PC-3 (cell line): Measurements from ENCODE around the gene PARP1. TPM values are rescaled to one million over a fixed set of nuclear protein-coding genes. Genes with fewer than 3 reads are reported as not detected.

Experiments
- ATAC-seq: fragments of 200-7000 bp; cut with Tn5 transposase; 2 replicates; pipeline ENCODE4 v1.9.1; 2020; ENCODE audit warnings: mild to moderate bottlenecking, moderate library complexity
- BruUV-seq: library from RNA; stranded (reverse); fragments of 400-500 nt; replicated peaks from 2 replicates; lab custom pipeline; 2021; lab: Mats Ljungman, UMichigan
- CTCF ChIA-PET: fragments of 300-600 bp; sonication (Branson Sonifier 250); formaldehyde crosslinking; loops from one replicate; lab custom pipeline; 2022; ENCODE audit warnings: antibody characterized with exemption; lab: Charles Lee
- POLR2A ChIA-PET: fragments of 300-600 bp; sonication (Branson Sonifier 250); formaldehyde crosslinking; loops from one replicate; lab custom pipeline; 2022; ENCODE audit warnings: antibody characterized with exemption; ENCODE audit not compliant: unreplicated experiment; lab: Charles Lee
- DNase-seq: peaks from one replicate; pipeline ENCODE4 v3.0.0-alpha.2; 2015
- H2AFZ ChIP-seq: fragments of 300-600 bp; sonication (generic); 2 replicates; pipeline ENCODE4 v1.6.0; 2016; ENCODE audit warnings: antibody characterized with exemption, low read length
- H3F3A ChIP-seq: fragments of 300-600 bp; sonication (generic); one replicate; pipeline ENCODE4 v1.6.0; 2017; ENCODE audit warnings: antibody characterized with exemption, low read length, control low read depth, mild to moderate bottlenecking; ENCODE audit not compliant: unreplicated experiment
- H3K27ac ChIP-seq: fragments of 300-600 bp; sonication (generic); 2 replicates; pipeline ENCODE4 v1.5.1; 2016; ENCODE audit warnings: mild to moderate bottlenecking, low read length
- H3K27me3 ChIP-seq: fragments of 300-600 bp; sonication (generic); 2 replicates; pipeline ENCODE4 v1.6.1; 2016; ENCODE audit warnings: low read length, mixed read lengths
- H3K36me3 ChIP-seq: fragments of 300-600 bp; sonication (generic); 2 replicates; pipeline ENCODE4 v1.6.1; 2016; ENCODE audit warnings: low read depth, mixed run types, low read length, mixed read lengths
- H3K4me1 ChIP-seq: fragments of 300-600 bp; sonication (generic); 2 replicates; pipeline ENCODE4 v1.5.1; 2016; ENCODE audit warnings: low read length; ENCODE audit not compliant: insufficient read depth
- H3K4me2 ChIP-seq: fragments of 300-600 bp; sonication (generic); 2 replicates; pipeline ENCODE4 v1.6.0; 2016; ENCODE audit warnings: low read length
- H3K4me3 ChIP-seq: fragments of 300-600 bp; sonication (generic); 2 replicates; pipeline ENCODE4 v1.5.1; 2016; ENCODE audit warnings: mild to moderate bottlenecking, low read length, mixed read lengths
- H3K79me2 ChIP-seq: fragments of 300-600 bp; sonication (generic); 2 replicates; pipeline ENCODE4 v1.6.1; 2017; ENCODE audit warnings: low read length, mixed read lengths
- H3K9ac ChIP-seq: fragments of 300-600 bp; sonication (generic); 2 replicates; pipeline ENCODE4 v1.6.0; 2016; ENCODE audit warnings: mild to moderate bottlenecking, low read length
- H3K9me2 ChIP-seq: fragments of 300-600 bp; sonication (generic); replicated peaks from 2 replicates; pipeline ENCODE4 v1.6.1; 2016; ENCODE audit warnings: mixed run types, low read length, mixed read lengths
- H3K9me3 ChIP-seq: fragments of 300-600 bp; sonication (generic); 2 replicates; pipeline ENCODE4 v1.6.1; 2016; ENCODE audit warnings: low read length, mixed read lengths
- H4K20me1 ChIP-seq: fragments of 300-600 bp; sonication (generic); 2 replicates; pipeline ENCODE4 v1.6.1; 2016; ENCODE audit warnings: low read length, mixed read lengths
- EZH2 ChIP-seq: fragments of 300-600 bp; sonication (generic); IDR thresholded peaks from one replicate; pipeline ENCODE4 v1.6.1; 2017; ENCODE audit warnings: antibody characterized with exemption, mild to moderate bottlenecking, low read length; ENCODE audit not compliant: unreplicated experiment
- EZH2phosphoT487 ChIP-seq: fragments of 300-600 bp; sonication (generic); IDR thresholded peaks from 2 replicates; pipeline ENCODE4 v1.6.1; 2018; ENCODE audit warnings: mild to moderate bottlenecking, antibody characterized with exemption, low read length, borderline replicate concordance
- intact Hi-C: fragments of 100-400 bp; cut with micrococcal nuclease; formaldehyde crosslinking; loops from 2 replicates; pipeline ENCODE4 v1.9.0; 2023
- total RNA-seq: library from RNA; depleted of rRNA; stranded (reverse); fragments of >200 nt; gene quantifications from 2 replicates; pipeline ENCODE4 v1.2.3, GENCODE V29; 2014
- TF ChIP-seq, protein P1 (sequence below): fragments of 300-600 bp; sonication (generic); conservative IDR thresholded peaks from 2 replicates; pipeline ENCODE4 v1.5.1; 2017; ENCODE audit warnings: antibody characterized with exemption, low read depth, mild to moderate bottlenecking, low read length

PARP1 gene
- total RNA-seq, 1 experiment from 2014 or later: 538 TPM

DNA sequence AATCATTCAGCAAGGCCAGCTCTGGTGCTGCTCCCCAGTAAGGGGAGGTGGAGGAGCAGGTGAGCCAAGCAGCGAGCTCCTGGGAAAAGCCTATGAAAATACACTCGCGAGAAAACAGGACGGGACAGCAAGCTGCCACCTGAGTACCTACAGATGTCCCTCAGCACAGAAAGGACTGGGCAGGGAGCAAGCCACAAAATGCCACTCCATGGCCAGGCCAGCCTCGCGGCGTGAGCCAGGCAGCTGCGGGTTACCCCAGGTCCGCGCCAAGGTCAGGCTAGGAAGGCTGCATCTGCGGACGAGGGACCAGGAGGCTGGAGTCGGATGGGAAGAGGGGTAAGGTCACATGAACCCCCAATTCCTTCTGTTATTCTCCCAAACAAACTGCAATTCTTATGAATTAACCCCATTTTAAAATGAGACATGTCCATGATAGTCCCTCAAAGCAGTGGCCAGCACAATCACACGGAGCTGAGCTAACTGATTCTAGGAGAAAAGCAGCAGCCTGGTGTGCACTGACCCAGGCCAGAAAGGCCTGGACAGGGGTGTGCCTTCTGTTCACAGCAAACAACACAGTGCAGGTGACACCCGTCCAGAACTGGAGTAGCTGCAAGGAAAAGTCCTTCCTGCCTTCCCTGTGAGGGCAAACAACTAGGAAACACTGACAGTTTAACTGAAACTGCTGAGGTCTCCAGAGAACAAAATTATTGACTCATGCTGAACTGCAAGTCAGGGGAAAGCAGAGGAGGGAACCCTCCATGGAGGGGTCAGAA lies 26.5 kb downstream of the PARP1 start:
- Histone ChIP-seq H3K9me2 (no peaks in the 10 kb centered on the region), H2AFZ (no peak overlapping the region), H3K9me3 (no peaks in the 10 kb centered on the region), H3K4me3 (no peak overlapping the region), H3F3A (no peaks in the 10 kb centered on the region), H3K27ac (no peak overlapping the region), H3K9ac (no peak overlapping the region), H4K20me1 (no peaks in the 10 kb centered on the region), H3K79me2 (no peaks in the 10 kb centered on the region), H3K27me3 (no peaks in the 10 kb centered on the region), H3K4me2 (no peak overlapping the region), H3K36me3 (peaks cover 99% of the 10 kb centered on the region), H3K4me1 (no peaks in the 10 kb centered on the region)
- ChIA-PET CTCF (no interaction called here), POLR2A (no interaction called here)
- ATAC-seq: no peak
- intact Hi-C loops: no loop called here
- no peak for DNase-seq
- BruUV-seq: no TSS peak
- TF ChIP-seq EZH2phosphoT487 (no peak), EZH2 (no peak)
- TF ChIP-seq, protein P1, sequence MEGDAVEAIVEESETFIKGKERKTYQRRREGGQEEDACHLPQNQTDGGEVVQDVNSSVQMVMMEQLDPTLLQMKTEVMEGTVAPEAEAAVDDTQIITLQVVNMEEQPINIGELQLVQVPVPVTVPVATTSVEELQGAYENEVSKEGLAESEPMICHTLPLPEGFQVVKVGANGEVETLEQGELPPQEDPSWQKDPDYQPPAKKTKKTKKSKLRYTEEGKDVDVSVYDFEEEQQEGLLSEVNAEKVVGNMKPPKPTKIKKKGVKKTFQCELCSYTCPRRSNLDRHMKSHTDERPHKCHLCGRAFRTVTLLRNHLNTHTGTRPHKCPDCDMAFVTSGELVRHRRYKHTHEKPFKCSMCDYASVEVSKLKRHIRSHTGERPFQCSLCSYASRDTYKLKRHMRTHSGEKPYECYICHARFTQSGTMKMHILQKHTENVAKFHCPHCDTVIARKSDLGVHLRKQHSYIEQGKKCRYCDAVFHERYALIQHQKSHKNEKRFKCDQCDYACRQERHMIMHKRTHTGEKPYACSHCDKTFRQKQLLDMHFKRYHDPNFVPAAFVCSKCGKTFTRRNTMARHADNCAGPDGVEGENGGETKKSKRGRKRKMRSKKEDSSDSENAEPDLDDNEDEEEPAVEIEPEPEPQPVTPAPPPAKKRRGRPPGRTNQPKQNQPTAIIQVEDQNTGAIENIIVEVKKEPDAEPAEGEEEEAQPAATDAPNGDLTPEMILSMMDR: no peak

GRCh38 chr1:226378071-226378470 lies 29.8 kb downstream of the PARP1 start:
- H3K4me2 ChIP-seq: no peak overlapping the region
- DNase-seq: no peak
- H3K9ac ChIP-seq: no peak overlapping the region
- H4K20me1 ChIP-seq: no peaks in the 10 kb centered on the region
- no peak overlapping the region for H2AFZ ChIP-seq
- H3K27me3 ChIP-seq: no peaks in the 10 kb centered on the region
- no peak for ATAC-seq
- H3K4me1 ChIP-seq: no peaks in the 10 kb centered on the region
- no peak overlapping the region for H3K4me3 ChIP-seq
- no peaks in the 10 kb centered on the region for H3K9me3 ChIP-seq
- no peak overlapping the region for H3K27ac ChIP-seq
- intact Hi-C loops: no loop called here
- no TSS peak for BruUV-seq
- H3K36me3 ChIP-seq: peaks cover 100% of the 10 kb centered on the region
- H3K9me2 ChIP-seq: no peaks in the 10 kb centered on the region
- POLR2A ChIA-PET: no interaction called here
- CTCF ChIA-PET: no interaction called here
- no peaks in the 10 kb centered on the region for H3F3A ChIP-seq
- H3K79me2 ChIP-seq: no peaks in the 10 kb centered on the region
- TF ChIP-seq, protein P1: no peak
- TF ChIP-seq EZH2phosphoT487: no peak

GRCh38 chr1:226376300-226376699 lies 31.6 kb downstream of the PARP1 start:
- no peaks in the 10 kb centered on the region for H3K79me2 ChIP-seq
- POLR2A ChIA-PET: no interaction called here
- H3K36me3 ChIP-seq: peaks cover 97% of the 10 kb centered on the region
- CTCF ChIA-PET: no interaction called here
- H3K9ac ChIP-seq: no peak overlapping the region
- H3K27ac ChIP-seq: no peak overlapping the region
- no peaks in the 10 kb centered on the region for H3K4me1 ChIP-seq
- no peaks in the 10 kb centered on the region for H4K20me1 ChIP-seq
- intact Hi-C loops: no loop called here
- BruUV-seq: no TSS peak
- no peaks in the 10 kb centered on the region for H3K9me3 ChIP-seq
- no peak overlapping the region for H3K4me3 ChIP-seq
- no peaks in the 10 kb centered on the region for H3K9me2 ChIP-seq
- no peak for TF ChIP-seq EZH2
- no peak for TF ChIP-seq EZH2phosphoT487
- TF ChIP-seq, protein P1: no peak
- H3K4me2 ChIP-seq: no peak overlapping the region
- no peak for DNase-seq
- H3F3A ChIP-seq: no peaks in the 10 kb centered on the region
- H3K27me3 ChIP-seq: no peaks in the 10 kb centered on the region
- H2AFZ ChIP-seq: no peak overlapping the region
- ATAC-seq: no peak
